Loucy (cell line): ENCODE data around the gene SLC35F3.

Experiments used
- CTCF ChIP-seq: fragments of 200-600 bp; sonication (generic); conservative IDR thresholded peaks from 2 replicates; pipeline ENCODE4 v1.5.1; 2014; ENCODE audit warnings: mild to moderate bottlenecking, antibody characterized with exemption, low read length
- EZH2phosphoT487 ChIP-seq: fragments of 200-600 bp; IDR thresholded peaks from 2 replicates; pipeline ENCODE4 v1.6.1; 2018; ENCODE audit warnings: antibody characterized with exemption, mild to moderate bottlenecking, moderate library complexity, borderline replicate concordance

DNA sequence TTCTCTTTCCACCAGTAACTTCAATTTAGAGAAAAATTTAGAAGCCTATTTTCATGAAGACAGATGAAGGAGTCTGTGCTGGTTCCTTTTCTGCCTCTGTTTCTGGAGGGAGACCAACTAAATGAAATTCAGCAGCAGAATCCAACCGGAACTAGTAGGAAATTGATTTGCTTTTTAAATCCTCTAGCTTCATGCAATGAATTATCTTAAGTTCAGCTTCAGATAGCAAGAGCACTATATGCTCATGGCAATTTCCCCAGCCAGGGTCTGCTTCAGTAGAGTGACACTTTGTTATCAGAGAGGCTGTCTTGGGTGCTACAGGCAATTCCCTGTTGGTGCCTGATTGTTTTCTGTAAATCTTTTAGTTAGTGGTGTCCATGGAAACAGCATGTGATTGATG, 189.7 kb downstream of the SLC35F3 start:
- TF ChIP-seq CTCF (no peak), EZH2phosphoT487 (no peak)
